Endothelial cell of umbilical vein (primary cell): ENCODE data around the gene PXN. TPM values are rescaled to one million over a fixed set of nuclear protein-coding genes. Genes with fewer than 3 reads are reported as not detected.
A peak's percentile ranks its signal among the peaks of the same experiment; 100 is the strongest.
"Not testable (repeated sequence)": the region's sequence is repeated elsewhere in the genome, so short reads cannot be mapped to it uniquely, and the experiment has no call there.

Experiments
- BruUV-seq: library from RNA; stranded (reverse); fragments of 400-500 nt; replicated peaks from 2 replicates; lab custom pipeline; 2021; lab: Mats Ljungman, UMichigan
- CTCF ChIA-PET: fragments of 300-600, 350-600 bp; sonication (Branson Sonifier 250); formaldehyde crosslinking; loops from one replicate; lab custom pipeline; 2021; ENCODE audit warnings: antibody characterized with exemption, inconsistent platforms; lab: Charles Lee
- POLR2A ChIA-PET: fragments of 300-600, 350-600 bp; sonication (Branson Sonifier 250); formaldehyde crosslinking; loops from one replicate; lab custom pipeline; 2021; ENCODE audit warnings: antibody characterized with exemption, inconsistent platforms; lab: Charles Lee
- DNase-seq: peaks from one replicate; pipeline ENCODE4 v3.0.0-alpha.2; 2011; ENCODE audit warnings: low read depth, low spot score
- FAIRE-seq: peaks from 2 replicates; lab custom pipeline; 2011; peaks lifted over from hg19 to GRCh38; lab: Jason Lieb, UNC
- H2AFZ ChIP-seq: 2 replicates; pipeline ENCODE4 v1.6.0; 2012; ENCODE audit warnings: low read depth, low read length, control low read depth, inconsistent platforms
- H3K27ac ChIP-seq: 2 replicates; pipeline ENCODE4 v1.5.1; 2011; ENCODE audit warnings: low read depth, mild to moderate bottlenecking, control low read depth, low read length, moderate library complexity; ENCODE audit not compliant: insufficient read depth
- H3K27me3 ChIP-seq, 2 experiments: 2 replicates each; pipeline versions ENCODE4 v1.6.0 to v1.6.1; 2011; ENCODE audit warnings: low read length in 2 of 2, mixed read lengths in 1 of 2; ENCODE audit not compliant: control insufficient read depth in 2 of 2, insufficient read depth in 2 of 2
- H3K36me3 ChIP-seq, 2 experiments: 2 replicates in 1 of 2; 3 replicates in 1 of 2; pipeline ENCODE4 v1.5.1; 2011; ENCODE audit warnings: low read length in 2 of 2, mild to moderate bottlenecking in 1 of 2, moderate library complexity in 1 of 2; ENCODE audit not compliant: control insufficient read depth in 2 of 2, insufficient read depth in 2 of 2; ENCODE audit errors: extremely low read depth in 1 of 2
- H3K4me1 ChIP-seq: 3 replicates; pipeline ENCODE4 v1.5.1; 2011; ENCODE audit warnings: mild to moderate bottlenecking, low read length; ENCODE audit not compliant: control insufficient read depth, insufficient read depth; ENCODE audit errors: extremely low read depth
- H3K4me2 ChIP-seq: 2 replicates; pipeline ENCODE4 v1.6.1; 2011; ENCODE audit warnings: low read length, control low read depth, mixed read lengths; ENCODE audit not compliant: insufficient read depth
- H3K4me3 ChIP-seq, 3 experiments: fragments of 200-600 bp in 1 of 3; sonication (generic), shearing (Covaris generic) in 1 of 3; replicated peaks in 1 of 3; 2 replicates each; pipeline ENCODE4 v1.5.1; 2011 to 2016; ENCODE audit warnings: control low read depth in 3 of 3, low read length in 3 of 3, mild to moderate bottlenecking in 2 of 3, inconsistent platforms in 1 of 3, low read depth in 1 of 3, moderate library complexity in 1 of 3; ENCODE audit not compliant: insufficient read depth in 1 of 3
- H3K79me2 ChIP-seq: 2 replicates; pipeline ENCODE4 v1.6.0; 2012; ENCODE audit warnings: low read length, inconsistent platforms; ENCODE audit not compliant: control insufficient read depth, insufficient read depth
- H3K9ac ChIP-seq: replicated peaks from 2 replicates; pipeline ENCODE3; 2011; ENCODE audit warnings: low read length, control low read depth; ENCODE audit not compliant: insufficient read depth; ENCODE audit errors: extremely low read depth
- H3K9me1 ChIP-seq: replicated peaks from 3 replicates; pipeline ENCODE4 v1.6.0; 2011; ENCODE audit warnings: mild to moderate bottlenecking, low read length; ENCODE audit not compliant: control insufficient read depth, insufficient read depth; ENCODE audit errors: extremely low read depth
- H3K9me3 ChIP-seq: replicated peaks from 2 replicates; pipeline ENCODE4 v1.5.1; 2012; ENCODE audit warnings: low read length, inconsistent platforms; ENCODE audit not compliant: control insufficient read depth, insufficient read depth
- H4K20me1 ChIP-seq: replicated peaks from 2 replicates; pipeline ENCODE3; 2011; ENCODE audit warnings: mild to moderate bottlenecking, low read length; ENCODE audit not compliant: control insufficient read depth, insufficient read depth; ENCODE audit errors: extremely low read depth
- EZH2 ChIP-seq: IDR thresholded peaks from 2 replicates; pipeline ENCODE4 v1.6.1; 2012; ENCODE audit warnings: borderline replicate concordance, low read depth, mild to moderate bottlenecking, moderate library complexity, low read length, inconsistent platforms; ENCODE audit not compliant: severe bottlenecking
- GATA2 ChIP-seq: IDR thresholded peaks from 2 replicates; pipeline ENCODE4 v1.7.0; 2011; ENCODE audit warnings: low read depth, mild to moderate bottlenecking, moderate library complexity, mixed read lengths, low read length; ENCODE audit not compliant: insufficient read length, insufficient read depth
- dilution Hi-C: fragments of 300-500 bp; cut with MboI; formaldehyde crosslinking; loops from one replicate; pipeline ENCODE4 v1.15.0; 2019; ENCODE audit warnings: low sequenced_read_pairs; ENCODE audit not compliant: extremely low pct_ligation_motif_present
- intact Hi-C: fragments of 100-400 bp; cut with micrococcal nuclease; formaldehyde crosslinking; loops from one replicate; pipeline ENCODE4 v1.10.0; 2022
- polyA plus RNA-seq, 4 experiments: library from polyadenylated mRNA; depleted of rRNA in 3 of 4; stranded (reverse) in 3 of 4; unstranded in 1 of 4; fragments of >200 nt; gene quantifications; 2 replicates each; pipeline versions ENCODE4 v1.2.1 to v1.2.3, GENCODE V29; 2011 to 2012; ENCODE audit warnings: missing spikeins in 1 of 4
- total RNA-seq: library from RNA; stranded (reverse); gene quantifications from 2 replicates; pipeline ENCODE4 v1.2.3, GENCODE V29; 2021
- TF ChIP-seq, protein P1 (sequence below), 2 donors: IDR thresholded peaks; 1 replicate in 1 of 2; 2 replicates in 1 of 2; pipeline ENCODE4 v1.5.1; 2011; ENCODE audit warnings: low read length in 2 of 2, mild to moderate bottlenecking in 2 of 2, moderate library complexity in 2 of 2, control low read depth in 1 of 2, inconsistent platforms in 1 of 2, low read depth in 1 of 2; ENCODE audit not compliant: insufficient read depth in 1 of 2; ENCODE audit errors: extremely low read depth in 1 of 2

PXN gene
- total and polyA plus RNA-seq, 2 donors (not counting 3 experiments of a cell fraction or from before 2014, with no cell fraction given) = 132 to 258 TPM

DNA sequence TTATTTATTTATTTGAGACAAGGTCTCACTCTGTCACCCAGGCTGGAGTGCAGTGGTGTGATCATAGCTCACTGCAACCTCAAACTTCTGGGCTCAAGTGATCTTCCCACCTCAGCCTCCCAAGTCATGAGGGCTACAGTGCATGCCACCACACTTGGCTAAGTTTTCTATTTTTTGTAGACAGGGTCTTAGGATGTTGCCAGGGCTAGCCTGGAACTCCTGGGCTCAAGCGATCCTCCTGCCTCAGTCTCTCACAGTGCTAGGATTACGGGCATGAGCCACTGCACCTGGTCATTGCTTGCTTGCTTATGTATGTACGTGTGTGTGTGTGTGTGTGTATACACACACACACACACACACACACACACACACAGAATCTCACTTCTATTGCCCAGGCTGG is 28.7 kb downstream of the PXN start:
- H3K4me3 ChIP-seq, H3K9me3 ChIP-seq, intact Hi-C loops, H3K9me1 ChIP-seq, FAIRE-seq, H2AFZ ChIP-seq, dilution Hi-C loops, H4K20me1 ChIP-seq, H3K36me3 ChIP-seq, H3K4me2 ChIP-seq, BruUV-seq, H3K9ac ChIP-seq, H3K27me3 ChIP-seq, DNase-seq: not testable (repeated sequence)
- Histone ChIP-seq H3K27ac (peak overlapping the region; percentile 95), H3K79me2 (peaks cover 95% of the 10 kb centered on the region), H3K4me1 (peaks cover 90% of the 10 kb centered on the region)
- POLR2A ChIA-PET = interaction anchor here (1.0 to 5.9 kb wide), 4 partner anchors 9 to 55 kb away, joined by 3 to 52 read pairs (median 14); partner anchors contain the start of genes RNU4-1, RNU4-2 and RPLP0
- CTCF ChIA-PET = interaction anchor here (2.3 to 24.5 kb wide), 2 partner anchors 10 to 21 kb away, joined by 19 to 906 read pairs; partner anchors contain the start of gene PXN

DNA sequence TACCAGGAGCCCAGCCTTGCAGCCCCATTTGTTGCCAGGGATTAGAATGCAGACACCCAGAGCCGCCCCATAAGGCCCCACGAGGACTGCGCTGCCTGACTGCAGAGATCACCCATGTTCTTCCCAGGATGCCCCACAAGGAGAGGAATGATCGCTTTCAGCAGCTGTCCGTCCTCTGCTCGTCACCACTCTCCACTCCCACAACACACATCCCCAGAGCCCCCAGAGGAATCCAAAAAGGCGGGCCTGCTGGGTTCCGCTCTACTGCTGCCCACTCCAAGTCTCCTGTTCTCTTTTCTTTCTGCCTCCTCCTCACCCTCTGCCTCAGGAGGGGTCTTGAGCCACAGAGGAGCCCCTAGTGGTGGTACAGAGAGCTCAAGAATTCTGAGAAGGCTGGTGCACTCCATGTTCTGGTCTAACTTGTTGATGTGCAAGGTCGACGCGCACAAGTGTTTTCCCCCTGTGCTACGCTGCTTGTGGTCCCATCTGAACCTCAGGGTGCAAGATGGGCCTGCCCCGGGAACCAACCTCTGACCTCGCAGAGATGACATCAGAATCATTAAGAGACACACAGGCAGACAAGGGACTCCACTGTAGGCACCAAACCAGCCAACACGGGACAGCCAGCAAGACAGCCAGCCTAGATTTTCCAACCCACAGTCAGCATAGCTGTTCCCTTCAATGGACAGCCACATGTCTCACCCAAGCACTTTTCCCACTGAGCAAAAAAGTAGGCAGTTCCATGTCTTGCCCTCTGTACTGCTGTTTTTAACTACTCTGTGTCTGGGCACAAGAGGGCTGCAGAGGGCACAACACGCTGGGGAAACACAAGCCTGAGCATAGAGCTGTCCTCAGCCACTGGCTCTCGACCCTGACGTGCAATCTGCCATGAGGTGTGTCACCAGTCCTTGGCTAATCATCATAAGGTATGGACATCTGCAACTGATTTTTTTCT is 29.9 kb downstream of the PXN start:
- peaks cover 84% of the 10 kb centered on the region for H3K79me2 ChIP-seq
- peak overlapping the region; percentile 100 for H3K27ac ChIP-seq
- H3K9me1 ChIP-seq = no peaks in the 10 kb centered on the region
- H3K4me3 ChIP-seq = no peak overlapping the region
- H3K9ac ChIP-seq = peak overlapping the region; percentile 59
- dilution Hi-C loops = no loop called here
- H3K4me1 ChIP-seq = peaks cover 88% of the 10 kb centered on the region
- no peaks in the 10 kb centered on the region for H3K27me3 ChIP-seq
- H4K20me1 ChIP-seq = no peaks in the 10 kb centered on the region
- ChIA-PET POLR2A (interaction anchor here (0.9 to 2.9 kb wide), 9 partner anchors 7 to 56 kb away, joined by 3 to 23 read pairs (median 8); partner anchors contain the start of genes RNU4-2 and RPLP0), CTCF (interaction anchor here (0.9 to 24.5 kb wide), 6 partner anchors 7 to 56 kb away, joined by 4 to 906 read pairs (median 6); partner anchors contain the start of genes PXN, RNU4-2 and RPLP0)
- DNase-seq (peak; percentile 26), FAIRE-seq (peak; percentile 59)
- H3K9me3 ChIP-seq = no peaks in the 10 kb centered on the region
- H3K36me3 ChIP-seq = no peaks in the 10 kb centered on the region
- no TSS peak for BruUV-seq
- intact Hi-C loops = no loop called here
- H3K4me2 ChIP-seq = no peak overlapping the region
- H2AFZ ChIP-seq = no peak overlapping the region
- TF ChIP-seq GATA2 (no peak), EZH2 (no peak)
- TF ChIP-seq, protein P1, sequence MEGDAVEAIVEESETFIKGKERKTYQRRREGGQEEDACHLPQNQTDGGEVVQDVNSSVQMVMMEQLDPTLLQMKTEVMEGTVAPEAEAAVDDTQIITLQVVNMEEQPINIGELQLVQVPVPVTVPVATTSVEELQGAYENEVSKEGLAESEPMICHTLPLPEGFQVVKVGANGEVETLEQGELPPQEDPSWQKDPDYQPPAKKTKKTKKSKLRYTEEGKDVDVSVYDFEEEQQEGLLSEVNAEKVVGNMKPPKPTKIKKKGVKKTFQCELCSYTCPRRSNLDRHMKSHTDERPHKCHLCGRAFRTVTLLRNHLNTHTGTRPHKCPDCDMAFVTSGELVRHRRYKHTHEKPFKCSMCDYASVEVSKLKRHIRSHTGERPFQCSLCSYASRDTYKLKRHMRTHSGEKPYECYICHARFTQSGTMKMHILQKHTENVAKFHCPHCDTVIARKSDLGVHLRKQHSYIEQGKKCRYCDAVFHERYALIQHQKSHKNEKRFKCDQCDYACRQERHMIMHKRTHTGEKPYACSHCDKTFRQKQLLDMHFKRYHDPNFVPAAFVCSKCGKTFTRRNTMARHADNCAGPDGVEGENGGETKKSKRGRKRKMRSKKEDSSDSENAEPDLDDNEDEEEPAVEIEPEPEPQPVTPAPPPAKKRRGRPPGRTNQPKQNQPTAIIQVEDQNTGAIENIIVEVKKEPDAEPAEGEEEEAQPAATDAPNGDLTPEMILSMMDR (IDR thresholded peaks at IDR 0.05; ENCODE audit: extremely low read depth in 1 of 2, insufficient read depth in 1 of 2, low read depth in 1 of 2, low read length in 2 of 2) = peak; percentile 29 to 38
